K562 (cell line): ENCODE data around the gene DLGAP1. TPM values are rescaled to one million over a fixed set of nuclear protein-coding genes. Genes with fewer than 3 reads are reported as not detected.
A peak's percentile ranks its signal among the peaks of the same experiment; 100 is the strongest.

Source experiments
- ATAC-seq: fragments of 200-7000 bp; cut with Tn5 transposase; 3 replicates; pipeline ENCODE4 v1.9.1; 2020; ENCODE audit warnings: moderate library complexity
- BruUV-seq: library from RNA; stranded (reverse); fragments of 400-500 nt; replicated peaks from 2 replicates; lab custom pipeline; 2021; lab: Mats Ljungman, UMichigan
- CTCF ChIA-PET: fragments of 300-600 bp; formaldehyde crosslinking; extraction: SDS; loops from one replicate; lab custom pipeline; 2021; ENCODE audit warnings: low intra/inter-chr PET ratio; lab: Yijun Ruan, JAX
- POLR2A ChIA-PET: fragments of 300-600, 350-650 bp; sonication (Branson Sonifier 250); formaldehyde crosslinking; extraction: SDS; loops from one replicate; lab custom pipeline; 2021; ENCODE audit warnings: antibody characterized with exemption, inconsistent platforms; lab: Yijun Ruan, JAX
- DNase-seq, 4 experiments: peaks; one replicate each; pipeline versions ENCODE4 v3.0.0 to v3.0.0-alpha.2; 2011 to 2018; ENCODE audit warnings: low spot score in 3 of 4, mixed read lengths in 3 of 4; ENCODE audit errors: extremely low read depth in 1 of 4
- FAIRE-seq: peaks from 2 replicates; lab custom pipeline; 2011; peaks lifted over from hg19 to GRCh38; lab: Jason Lieb, UNC
- H2AFZ ChIP-seq: 2 replicates; pipeline ENCODE4 v1.6.0; 2011; ENCODE audit warnings: low read depth, low read length, control low read depth, inconsistent platforms
- H3K27ac ChIP-seq: fragments of 200-600 bp; 3 replicates; pipeline ENCODE4 v1.8.0; 2011; ENCODE audit warnings: low read depth, mild to moderate bottlenecking, control low read depth, inconsistent platforms, low read length, moderate library complexity, mixed read lengths; ENCODE audit errors: extremely low read depth
- H3K27me3 ChIP-seq, 2 experiments: fragments of 300-600 bp in 1 of 2; 2 replicates in 1 of 2; 3 replicates in 1 of 2; pipeline versions ENCODE4 v1.6.0 to v1.8.0; 2011; ENCODE audit warnings: inconsistent platforms in 2 of 2, low read length in 2 of 2, mild to moderate bottlenecking in 1 of 2, mixed read lengths in 1 of 2, moderate library complexity in 1 of 2; ENCODE audit not compliant: control insufficient read depth in 2 of 2, insufficient read depth in 2 of 2
- H3K36me3 ChIP-seq: fragments of 300-600 bp; 3 replicates; pipeline ENCODE4 v1.8.0; 2011; ENCODE audit warnings: mild to moderate bottlenecking, low read length, inconsistent platforms; ENCODE audit not compliant: control insufficient read depth, insufficient read depth
- H3K4me1 ChIP-seq, 2 experiments: fragments of 200-600 bp in 1 of 2; replicated peaks in 1 of 2; 2 replicates in 1 of 2; 3 replicates in 1 of 2; pipeline versions ENCODE4 v1.5.1 to v1.8.0; 2011; ENCODE audit warnings: inconsistent platforms in 2 of 2, low read length in 2 of 2, mild to moderate bottlenecking in 1 of 2, mixed read lengths in 1 of 2, moderate library complexity in 1 of 2; ENCODE audit not compliant: control insufficient read depth in 2 of 2, insufficient read depth in 2 of 2
- H3K4me2 ChIP-seq: 2 replicates; pipeline ENCODE4 v1.6.1; 2011; ENCODE audit warnings: low read length, control low read depth, inconsistent platforms, mixed read lengths; ENCODE audit not compliant: insufficient read depth
- H3K4me3 ChIP-seq: fragments of 200-600 bp; sonication (generic), shearing (Covaris generic); 2 replicates; pipeline ENCODE4 v1.5.1; 2016; ENCODE audit warnings: control low read depth, inconsistent platforms
- H3K79me2 ChIP-seq: fragments of 200-600 bp; 3 replicates; pipeline ENCODE4 v1.8.0; 2011; ENCODE audit warnings: low read length, inconsistent platforms; ENCODE audit not compliant: control insufficient read depth, insufficient read depth
- H3K9ac ChIP-seq, 2 experiments: 2 replicates each; pipeline versions ENCODE4 v1.6.0 to v1.6.1; 2011; ENCODE audit warnings: low read depth in 2 of 2, low read length in 2 of 2, control low read depth in 1 of 2, inconsistent platforms in 1 of 2, mild to moderate bottlenecking in 1 of 2, mixed read lengths in 1 of 2; ENCODE audit not compliant: insufficient read depth in 1 of 2
- H3K9me1 ChIP-seq: one replicate; pipeline ENCODE4 v1.6.0; 2011; ENCODE audit warnings: inconsistent platforms, mild to moderate bottlenecking, low read length, moderate library complexity; ENCODE audit not compliant: control insufficient read depth, insufficient read depth
- H3K9me3 ChIP-seq: replicated peaks from 2 replicates; pipeline ENCODE4 v1.5.1; 2011; ENCODE audit warnings: low read depth, low read length, inconsistent platforms; ENCODE audit not compliant: control insufficient read depth, insufficient read depth
- H4K20me1 ChIP-seq: replicated peaks from 2 replicates; pipeline ENCODE4 v1.6.1; 2011; ENCODE audit warnings: low read length, inconsistent platforms, mixed read lengths; ENCODE audit not compliant: control insufficient read depth, insufficient read depth
- CREB5 ChIP-seq: fragments of 250-450 bp; sonication (Bioruptor Pico); IDR thresholded peaks from 2 replicates; pipeline ENCODE4 v1.5.0; 2020; ENCODE audit warnings: mild to moderate bottlenecking
- POLR2G ChIP-seq: fragments of 200-400 bp; formaldehyde crosslinking; IDR thresholded peaks from 2 replicates; pipeline ENCODE4 v1.6.1; 2017; ENCODE audit warnings: low read depth, mild to moderate bottlenecking, antibody characterized with exemption, low read length, moderate library complexity
- UBTF ChIP-seq, 2 experiments: IDR thresholded peaks; 2 replicates each; pipeline ENCODE4 v1.6.1; 2012; ENCODE audit warnings: improper control_type of control experiment in 2 of 2, low read depth in 2 of 2, low read length in 2 of 2, borderline replicate concordance in 1 of 2
- WGBS: fragments of 100-300 bp; shearing (Covaris generic); methylation state at CpG from one replicate; pipeline ENCODE4 v1.1.6; 2016; ENCODE audit warnings: low coverage, mixed read lengths; ENCODE audit not compliant: insufficient coverage; ENCODE audit errors: missing lambda C conversion rate; 5-methylcytosine and 5-hydroxymethylcytosine counted together
- in situ Hi-C: fragments of 300-500 bp; cut with MboI; formaldehyde crosslinking; loops from 4 replicates; pipeline ENCODE4 v1.15.0; 2018; ENCODE audit warnings: inconsistent platforms, mixed read lengths
- intact Hi-C: fragments of 100-400 bp; cut with micrococcal nuclease; formaldehyde crosslinking; loops from 2 replicates; pipeline ENCODE4 v1.14.2; 2022
- polyA plus RNA-seq, 8 experiments: library from polyadenylated mRNA; depleted of rRNA in 4 of 8; stranded (reverse) in 5 of 8; unstranded in 3 of 8; fragments of >200 nt; fragmentation: Nextera tagmentation in 2 of 8; fragmentation: Illumina TruSeq in 1 of 8; extraction: Ambion mirVana in 2 of 8; extraction: Trizol in 1 of 8; gene quantifications; 2 replicates each; pipeline versions ENCODE4 v1.2.1 to v1.2.3, GENCODE V29; 2011 to 2014; ENCODE audit warnings: inconsistent platforms in 1 of 8, missing spikeins in 1 of 8
- total RNA-seq, 7 experiments: library from RNA; depleted of rRNA in 6 of 7; stranded (reverse); fragments of >200 nt in 6 of 7; fragmentation: Illumina TruSeq in 2 of 7; extraction: Trizol in 2 of 7; gene quantifications; 2 replicates each; pipeline versions ENCODE4 v1.2.1 to v1.2.3, GENCODE V29; 2011 to 2021; ENCODE audit warnings: low replicate concordance in 1 of 7
- TF ChIP-seq, protein P1 (sequence below): sonication (generic); formaldehyde crosslinking; IDR thresholded peaks from 2 replicates; pipeline ENCODE4 v1.8.0; 2022; ENCODE audit warnings: mild to moderate bottlenecking, low read depth, missing genetic modification reagents
- TF ChIP-seq, protein P2 (sequence below), 2 experiments: fragments of 450-650 bp; formaldehyde crosslinking in 1 of 2; IDR thresholded peaks; 2 replicates each; pipeline versions ENCODE4 v1.4.0 to v1.6.1; 2014 to 2020; ENCODE audit warnings: mild to moderate bottlenecking in 2 of 2, borderline replicate concordance in 1 of 2, low read depth in 1 of 2

DLGAP1 gene
- total and polyA plus RNA-seq, 9 of the 15 experiments (the other 6 are each of a cell fraction or from before 2014, with no cell fraction given): 0.04 to 0.22 (median 0.08) TPM

DNA sequence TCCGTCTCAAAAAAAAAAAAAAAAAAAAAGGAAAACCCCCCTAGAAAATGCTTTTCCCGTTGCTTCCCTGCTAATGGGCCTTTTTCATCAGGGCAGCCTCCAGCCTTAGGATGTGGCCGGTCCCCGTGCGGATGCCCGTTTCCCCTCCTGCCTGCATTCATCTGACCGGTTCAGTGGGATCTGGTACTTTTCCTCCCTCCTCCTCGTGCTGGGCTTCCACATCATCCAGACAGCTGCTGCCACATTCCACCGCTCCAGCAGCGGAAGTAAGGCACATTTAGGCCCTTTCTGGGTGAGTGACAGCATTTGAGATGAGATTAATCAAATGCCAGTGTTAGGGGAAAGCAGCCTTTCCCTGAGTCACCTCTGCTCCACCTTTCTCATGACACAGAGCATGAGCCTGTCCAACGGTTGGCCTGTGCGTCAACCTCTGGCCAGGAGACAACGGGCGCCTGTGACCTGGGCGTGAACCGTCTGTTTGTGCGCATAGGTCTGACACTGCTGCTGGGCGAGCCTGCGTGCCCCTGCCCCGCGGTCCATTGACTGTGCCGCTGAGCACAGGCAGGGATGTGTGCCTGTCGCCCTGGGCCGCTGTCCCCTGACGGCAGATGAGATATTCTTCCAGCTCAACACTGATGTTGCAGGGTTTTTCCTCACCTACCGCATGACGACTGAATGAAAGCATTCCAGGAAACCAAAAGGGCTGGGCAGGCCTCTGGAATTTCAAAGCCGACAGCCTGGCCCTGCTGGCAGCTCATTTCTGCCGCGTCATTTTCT, 831.1 kb downstream of the DLGAP1 start:
- H3K4me2 ChIP-seq: peak overlapping the region; percentile 86
- H4K20me1 ChIP-seq: no peaks in the 10 kb centered on the region
- no peaks in the 10 kb centered on the region for H3K9me1 ChIP-seq
- peaks cover 17% of the 10 kb centered on the region for H3K79me2 ChIP-seq
- H3K27ac ChIP-seq: peak overlapping the region; percentile 98
- 2% methylated on average over 30 of the region's 30 CpGs for WGBS
- DNase-seq: peak; percentile 83 to 97 (median 85)
- H3K36me3 ChIP-seq: no peaks in the 10 kb centered on the region
- in situ Hi-C loops: no loop called here
- CTCF ChIA-PET: interaction anchor here (1.2 kb wide), 1 partner anchor 18 kb away, joined by 3 read pairs; no protein-coding TSS in a partner anchor
- no peaks in the 10 kb centered on the region for H3K9me3 ChIP-seq
- peak overlapping the region; percentile 26 for H3K4me3 ChIP-seq
- peaks cover 59 to 66% of the 10 kb centered on the region in 2 experiments for H3K4me1 ChIP-seq
- FAIRE-seq: peak; percentile 95
- peak; percentile 86 for ATAC-seq
- POLR2A ChIA-PET: interaction anchor here (0.9 to 4.8 kb wide), 15 partner anchors 8 to 327 kb away, joined by 3 to 80 read pairs (median 12); no protein-coding TSS in a partner anchor
- H3K27me3 ChIP-seq: no peaks in the 10 kb centered on the region
- BruUV-seq: no TSS peak
- H3K9ac ChIP-seq: peak overlapping the region; percentile 89 to 92
- intact Hi-C loops: loop anchor here (1.0 kb wide), 3 partner anchors 21 to 40 kb away; no protein-coding TSS in a partner anchor
- peak overlapping the region; percentile 67 for H2AFZ ChIP-seq
- TF ChIP-seq, protein P1, sequence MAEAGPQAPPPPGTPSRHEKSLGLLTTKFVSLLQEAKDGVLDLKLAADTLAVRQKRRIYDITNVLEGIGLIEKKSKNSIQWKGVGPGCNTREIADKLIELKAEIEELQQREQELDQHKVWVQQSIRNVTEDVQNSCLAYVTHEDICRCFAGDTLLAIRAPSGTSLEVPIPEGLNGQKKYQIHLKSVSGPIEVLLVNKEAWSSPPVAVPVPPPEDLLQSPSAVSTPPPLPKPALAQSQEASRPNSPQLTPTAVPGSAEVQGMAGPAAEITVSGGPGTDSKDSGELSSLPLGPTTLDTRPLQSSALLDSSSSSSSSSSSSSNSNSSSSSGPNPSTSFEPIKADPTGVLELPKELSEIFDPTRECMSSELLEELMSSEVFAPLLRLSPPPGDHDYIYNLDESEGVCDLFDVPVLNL (CRISPR knock-in tag): peak; percentile 59; the same call in 1 of the 2 replicates
- peak; percentile 35 to 76; a peak in 3 of 4 replicates for TF ChIP-seq UBTF (IDR thresholded peaks at IDR 0.05; ENCODE audit: borderline replicate concordance in 1 of 2, low read depth in 2 of 2, low read length in 2 of 2)
- peak; percentile 83 for TF ChIP-seq CREB5 (CRISPR knock-in tag)
- peak; percentile 95 for TF ChIP-seq POLR2G
- TF ChIP-seq, protein P2, sequence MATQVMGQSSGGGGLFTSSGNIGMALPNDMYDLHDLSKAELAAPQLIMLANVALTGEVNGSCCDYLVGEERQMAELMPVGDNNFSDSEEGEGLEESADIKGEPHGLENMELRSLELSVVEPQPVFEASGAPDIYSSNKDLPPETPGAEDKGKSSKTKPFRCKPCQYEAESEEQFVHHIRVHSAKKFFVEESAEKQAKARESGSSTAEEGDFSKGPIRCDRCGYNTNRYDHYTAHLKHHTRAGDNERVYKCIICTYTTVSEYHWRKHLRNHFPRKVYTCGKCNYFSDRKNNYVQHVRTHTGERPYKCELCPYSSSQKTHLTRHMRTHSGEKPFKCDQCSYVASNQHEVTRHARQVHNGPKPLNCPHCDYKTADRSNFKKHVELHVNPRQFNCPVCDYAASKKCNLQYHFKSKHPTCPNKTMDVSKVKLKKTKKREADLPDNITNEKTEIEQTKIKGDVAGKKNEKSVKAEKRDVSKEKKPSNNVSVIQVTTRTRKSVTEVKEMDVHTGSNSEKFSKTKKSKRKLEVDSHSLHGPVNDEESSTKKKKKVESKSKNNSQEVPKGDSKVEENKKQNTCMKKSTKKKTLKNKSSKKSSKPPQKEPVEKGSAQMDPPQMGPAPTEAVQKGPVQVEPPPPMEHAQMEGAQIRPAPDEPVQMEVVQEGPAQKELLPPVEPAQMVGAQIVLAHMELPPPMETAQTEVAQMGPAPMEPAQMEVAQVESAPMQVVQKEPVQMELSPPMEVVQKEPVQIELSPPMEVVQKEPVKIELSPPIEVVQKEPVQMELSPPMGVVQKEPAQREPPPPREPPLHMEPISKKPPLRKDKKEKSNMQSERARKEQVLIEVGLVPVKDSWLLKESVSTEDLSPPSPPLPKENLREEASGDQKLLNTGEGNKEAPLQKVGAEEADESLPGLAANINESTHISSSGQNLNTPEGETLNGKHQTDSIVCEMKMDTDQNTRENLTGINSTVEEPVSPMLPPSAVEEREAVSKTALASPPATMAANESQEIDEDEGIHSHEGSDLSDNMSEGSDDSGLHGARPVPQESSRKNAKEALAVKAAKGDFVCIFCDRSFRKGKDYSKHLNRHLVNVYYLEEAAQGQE (IDR thresholded peaks at IDR 0.05; ENCODE audit: borderline replicate concordance): no peak
- TF ChIP-seq, protein P2 (CRISPR knock-in tag; IDR thresholded peaks at IDR 0.05; ENCODE audit: low read depth): peak; percentile 86; the same call in 1 of the 2 replicates
